SK-N-MC (cell line): ENCODE measurements around the gene THADA.

ENCODE experiments used
- EZH2 ChIP-seq: fragments of 200-600 bp; sonication (generic); IDR thresholded peaks from one replicate; pipeline ENCODE4 v1.6.1; 2017; ENCODE audit warnings: antibody characterized with exemption
- POLR2AphosphoS5 ChIP-seq: IDR thresholded peaks from 2 replicates; pipeline ENCODE4 v1.6.1; 2012; ENCODE audit warnings: mild to moderate bottlenecking, low read depth, low read length, borderline replicate concordance

DNA sequence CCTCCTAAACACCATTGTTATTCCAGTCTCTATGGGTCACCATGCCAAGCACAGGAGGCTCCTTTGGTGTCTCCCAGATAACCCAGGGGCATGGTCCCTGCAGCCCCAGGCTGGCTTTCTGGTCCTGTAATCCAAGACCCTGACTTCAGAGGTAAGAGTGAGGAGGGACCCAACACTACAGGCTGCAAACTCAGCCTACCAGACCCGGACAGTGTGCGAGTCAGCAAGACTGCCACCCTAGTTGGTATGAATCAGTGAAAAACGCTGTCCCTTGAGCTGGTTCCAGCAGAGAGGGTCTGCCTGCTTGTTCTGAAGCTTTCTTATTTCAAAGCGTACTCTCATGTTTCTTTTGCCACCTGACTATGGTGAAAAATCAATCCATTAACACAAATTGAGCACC, 321.8 kb downstream of the THADA start:
- no peak for TF ChIP-seq EZH2
- TF ChIP-seq POLR2AphosphoS5 = no peak
